Measurements from ENCODE around the gene CKMT2. TPM values are rescaled to one million over a fixed set of nuclear protein-coding genes. Genes with fewer than 3 reads are reported as not detected.
"Not testable (repeated sequence)": the region's sequence is repeated elsewhere in the genome, so short reads cannot be mapped to it uniquely, and the experiment has no call there.

Gene CKMT2
- total and polyA plus RNA-seq, 2 of the 4 experiments (the other 2 are of a cell fraction): 0.21 to 0.36 TPM

DNA sequence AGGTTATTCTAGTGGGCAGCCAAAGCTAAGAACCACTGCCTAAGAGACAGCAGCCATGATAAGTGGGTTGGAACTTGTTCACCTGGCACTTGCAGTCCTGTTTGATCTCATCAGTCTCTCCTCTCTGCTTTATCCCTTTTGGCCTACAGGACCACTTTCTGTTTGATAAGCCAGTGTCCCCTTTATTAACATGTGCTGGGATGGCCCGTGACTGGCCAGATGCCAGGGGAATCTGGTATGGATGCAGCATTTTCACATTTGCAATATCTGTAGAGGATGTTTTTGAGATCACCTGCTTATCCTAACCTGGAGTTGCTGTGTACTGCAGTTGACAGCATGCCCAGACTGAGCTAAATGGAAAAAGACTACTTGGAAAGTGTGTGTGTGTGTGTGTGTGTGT, 23.6 kb downstream of the CKMT2 start:
- Histone ChIP-seq H3K14ac (replicated peaks; ENCODE audit: low read depth, low read length) (no peak overlapping the region), H4K91ac (ENCODE audit: insufficient read depth, low read depth, low read length) (no peak overlapping the region), H3K79me1 (ENCODE audit: low read depth in 1 of 2, low read length in 2 of 2) (peaks cover 3 to 12% of the 10 kb centered on the region in 2 experiments; a peak in 2 of 4 replicates), H2AK5ac (ENCODE audit: low read depth, low read length) (no peak overlapping the region), H3K4me1 (ENCODE audit: control insufficient read depth, insufficient read depth, low read length) (no peaks in the 10 kb centered on the region), H3K4ac (ENCODE audit: low read depth, low read length) (no peak overlapping the region), H3K27me3 (ENCODE audit: control insufficient read depth, insufficient read depth, low read length) (no peaks in the 10 kb centered on the region), H3K9me1 (ENCODE audit: insufficient read depth, low read length) (peaks cover 3% of the 10 kb centered on the region; the same call in 1 of the 2 replicates), H3K4me2 (ENCODE audit: low read depth, low read length) (no peak overlapping the region), H3K9me3 (ENCODE audit: control insufficient read depth, insufficient read depth, low read length) (no peaks in the 10 kb centered on the region), H3K9ac (ENCODE audit: low read depth, low read length) (no peak overlapping the region), H4K5ac (ENCODE audit: low read depth, low read length) (no peak overlapping the region), H2BK15ac (ENCODE audit: low read depth, low read length) (no peak overlapping the region), H3K36me3 (ENCODE audit: control insufficient read depth, insufficient read depth, low read length) (no peaks in the 10 kb centered on the region), H3K27ac (ENCODE audit: insufficient read depth, low read length) (no peak overlapping the region), H2BK20ac (ENCODE audit: low read depth, low read length) (no peak overlapping the region), H3K4me3 (ENCODE audit: insufficient read depth, low read depth, low read length) (no peak overlapping the region), H4K8ac (ENCODE audit: low read depth in 2 of 2, low read length in 2 of 2) (no peak overlapping the region), H3K23ac (ENCODE audit: low read depth, low read length) (no peak overlapping the region), H2AK9ac (replicated peaks; ENCODE audit: low read depth, low read length, poor library complexity) (no peak overlapping the region), H2AFZ (replicated peaks; ENCODE audit: low read length, poor library complexity) (no peak overlapping the region), H3K18ac (ENCODE audit: low read depth, low read length) (no peak overlapping the region), H2BK120ac (ENCODE audit: low read depth, low read length) (no peak overlapping the region), H2BK5ac (ENCODE audit: low read depth, low read length, poor library complexity, severe bottlenecking) (no peak overlapping the region), H4K20me1 (ENCODE audit: insufficient read depth, low read length) (no peaks in the 10 kb centered on the region), H3K56ac (ENCODE audit: extremely low read depth, insufficient read depth, low read length) (no peak overlapping the region)
- intact Hi-C loops (cut with micrococcal nuclease): no loop called here
- WGBS, 2 experiments (ENCODE audit: extremely low coverage in 2 of 2, insufficient read length in 1 of 2): no CpG with 5 or more reads among the region's 1 CpG
- BruUV-seq (replicated peaks): no TSS peak
- TF ChIP-seq MAFK (IDR thresholded peaks at IDR 0.05; ENCODE audit: low read depth, low read length): no peak
- TF ChIP-seq BHLHE40 (IDR thresholded peaks at IDR 0.05; ENCODE audit: low read depth, low read length): no peak
- TF ChIP-seq, protein P1, sequence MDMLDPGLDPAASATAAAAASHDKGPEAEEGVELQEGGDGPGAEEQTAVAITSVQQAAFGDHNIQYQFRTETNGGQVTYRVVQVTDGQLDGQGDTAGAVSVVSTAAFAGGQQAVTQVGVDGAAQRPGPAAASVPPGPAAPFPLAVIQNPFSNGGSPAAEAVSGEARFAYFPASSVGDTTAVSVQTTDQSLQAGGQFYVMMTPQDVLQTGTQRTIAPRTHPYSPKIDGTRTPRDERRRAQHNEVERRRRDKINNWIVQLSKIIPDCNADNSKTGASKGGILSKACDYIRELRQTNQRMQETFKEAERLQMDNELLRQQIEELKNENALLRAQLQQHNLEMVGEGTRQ (IDR thresholded peaks at IDR 0.05; ENCODE audit: low read depth, low read length): no peak
- TF ChIP-seq CHD1 (IDR thresholded peaks at IDR 0.05; ENCODE audit: low read depth, low read length): no peak
- TF ChIP-seq RCOR1 (IDR thresholded peaks at IDR 0.05; ENCODE audit: insufficient replicate concordance, low read length): no peak
- ATAC-seq (ENCODE audit: low read depth) (no peak), DNase-seq (no peak)
- ChIA-PET POLR2A (ENCODE audit: unreplicated experiment) (no interaction called here), CTCF (no interaction called here)
- dilution Hi-C loops (cut with HindIII; ENCODE audit: low sequenced_read_pairs, unreplicated experiment): no loop called here
- in situ Hi-C loops (cut with MboI; ENCODE audit: low sequenced_read_pairs): no loop called here

DNA sequence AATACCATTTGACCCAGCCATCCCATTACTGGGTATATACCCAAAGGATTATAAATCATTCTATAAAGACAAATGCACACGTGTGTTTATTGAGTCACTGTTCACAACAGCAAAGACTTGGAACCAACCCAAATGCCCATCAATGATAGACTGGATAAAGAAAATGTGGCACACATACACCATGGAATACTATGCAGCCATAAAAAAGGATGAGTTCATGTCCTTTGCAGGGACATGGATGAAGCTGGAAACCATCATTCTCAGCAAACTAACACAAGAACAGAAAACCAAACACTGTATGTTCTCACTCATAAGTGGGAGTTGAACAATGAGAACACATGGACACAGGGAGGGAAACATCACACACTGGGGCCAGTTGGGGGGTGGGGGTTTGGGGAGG, 29.7 kb downstream of the CKMT2 start:
- H2BK120ac ChIP-seq (ENCODE audit: low read depth, low read length); H2BK20ac ChIP-seq (ENCODE audit: low read depth, low read length); H2AK9ac ChIP-seq (replicated peaks; ENCODE audit: low read depth, low read length, poor library complexity); H3K14ac ChIP-seq (replicated peaks; ENCODE audit: low read depth, low read length); H4K8ac ChIP-seq (ENCODE audit: low read depth in 2 of 2, low read length in 2 of 2); H2AK5ac ChIP-seq (ENCODE audit: low read depth, low read length); H3K56ac ChIP-seq (ENCODE audit: extremely low read depth, insufficient read depth, low read length); ATAC-seq (ENCODE audit: low read depth); H2BK15ac ChIP-seq (ENCODE audit: low read depth, low read length); H3K4me2 ChIP-seq (ENCODE audit: low read depth, low read length); H3K36me3 ChIP-seq (ENCODE audit: control insufficient read depth, insufficient read depth, low read length); dilution Hi-C loops (cut with HindIII; ENCODE audit: low sequenced_read_pairs, unreplicated experiment); H4K5ac ChIP-seq (ENCODE audit: low read depth, low read length); intact Hi-C loops (cut with micrococcal nuclease); H3K23ac ChIP-seq (ENCODE audit: low read depth, low read length); H3K9me3 ChIP-seq (ENCODE audit: control insufficient read depth, insufficient read depth, low read length); H3K18ac ChIP-seq (ENCODE audit: low read depth, low read length); DNase-seq; in situ Hi-C loops (cut with MboI; ENCODE audit: low sequenced_read_pairs); H4K91ac ChIP-seq (ENCODE audit: insufficient read depth, low read depth, low read length); H2AFZ ChIP-seq (replicated peaks; ENCODE audit: low read length, poor library complexity); H3K27me3 ChIP-seq (ENCODE audit: control insufficient read depth, insufficient read depth, low read length); BruUV-seq (replicated peaks); H3K27ac ChIP-seq (ENCODE audit: insufficient read depth, low read length); H3K4ac ChIP-seq (ENCODE audit: low read depth, low read length); H3K4me1 ChIP-seq (ENCODE audit: control insufficient read depth, insufficient read depth, low read length); H4K20me1 ChIP-seq (ENCODE audit: insufficient read depth, low read length); H3K4me3 ChIP-seq (ENCODE audit: insufficient read depth, low read depth, low read length); H3K9ac ChIP-seq (ENCODE audit: low read depth, low read length); H3K9me1 ChIP-seq (ENCODE audit: insufficient read depth, low read length); H2BK5ac ChIP-seq (ENCODE audit: low read depth, low read length, poor library complexity, severe bottlenecking); POLR2A ChIA-PET (ENCODE audit: unreplicated experiment); CTCF ChIA-PET: not testable (repeated sequence)
- no CpG with 5 or more reads among the region's 1 CpG for WGBS, 2 experiments (ENCODE audit: extremely low coverage in 2 of 2, insufficient read length in 1 of 2)
- peaks cover 19 to 23% of the 10 kb centered on the region in 2 experiments; a peak in 3 of 4 replicates for H3K79me1 ChIP-seq (ENCODE audit: low read depth in 1 of 2, low read length in 2 of 2)

Data from IMR-90 (cell line).